Stimulated activated CD4-positive, alpha-beta T cell treated with anti-CD3 and anti-CD28 coated beads, Interleukin-15, amount 100 ng/mL, for 1 hour (primary cell): ENCODE results near the gene CHIC1.
"Not testable (repeated sequence)": the region's sequence is repeated elsewhere in the genome, so short reads cannot be mapped to it uniquely, and the experiment has no call there.

Experiments
- DNase-seq, 2 donors: peaks; one replicate each; pipeline ENCODE4 v3.0.0-alpha.2; 2020; ENCODE audit warnings: low read depth in 1 of 2, low spot score in 1 of 2

The CHIC1 gene

GRCh38 chrX:73562984-73563737, at the start of gene CHIC1:
CHIC1 (plus strand) TSS chrX:73563197; CDS start chrX:73563285, 88 bp downstream.
- peak; percentile 37 to 44 for DNase-seq

GRCh38 chrX:73522823-73523222, 40.2 kb upstream of the CHIC1 start:
- not testable (repeated sequence) for DNase-seq

GRCh38 chrX:73524906-73525305, 38.1 kb upstream of the CHIC1 start:
- DNase-seq, result no peak

- DNase-seq, result no peak
Measured at GRCh38 chrX:73525928-73526690, 36.9 kb upstream of the CHIC1 start.

GRCh38 chrX:73531655-73532054, 31.3 kb upstream of the CHIC1 start:
- DNase-seq, result not testable (repeated sequence)

GRCh38 chrX:73556159-73556558, 6.8 kb upstream of the CHIC1 start:
- DNase-seq, result no peak

GRCh38 chrX:73561801-73562200, 1.2 kb upstream of the CHIC1 start:
- DNase-seq, result no peak

- no peak for DNase-seq
Measured at GRCh38 chrX:73562458-73562857, 539 bp upstream of the CHIC1 start.

- DNase-seq, result no peak
Measured at GRCh38 chrX:73563738-73564068, 706 bp downstream of the CHIC1 start.

GRCh38 chrX:73577361-73577760, 14.4 kb downstream of the CHIC1 start:
- no peak for DNase-seq

GRCh38 chrX:73581002-73581628, 18.1 kb downstream of the CHIC1 start:
- DNase-seq, result no peak

GRCh38 chrX:73597758-73598157, 34.8 kb downstream of the CHIC1 start:
- not testable (repeated sequence) for DNase-seq

GRCh38 chrX:73615022-73615421, 52.0 kb downstream of the CHIC1 start:
- DNase-seq, result no peak

GRCh38 chrX:73641669-73642068, 78.7 kb downstream of the CHIC1 start:
- DNase-seq, result not testable (repeated sequence)

- DNase-seq, result no peak
Measured at GRCh38 chrX:73647212-73647611, 84.2 kb downstream of the CHIC1 start.

- no peak for DNase-seq
Measured at GRCh38 chrX:73647632-73648322, 84.8 kb downstream of the CHIC1 start.

GRCh38 chrX:73661322-73661721, 98.3 kb downstream of the CHIC1 start:
- not testable (repeated sequence) for DNase-seq

- DNase-seq, result no peak
Measured at GRCh38 chrX:73668779-73669178, 105.8 kb downstream of the CHIC1 start.

- no peak for DNase-seq
Measured at GRCh38 chrX:73681408-73681807, 118.4 kb downstream of the CHIC1 start.

GRCh38 chrX:73683236-73683859, 120.4 kb downstream of the CHIC1 start:
- DNase-seq, result no peak

- DNase-seq, result not testable (repeated sequence)
Measured at GRCh38 chrX:73707014-73707413, 144.0 kb downstream of the CHIC1 start.
